ENCODE data around the gene CCDC30.

CCDC30 gene

DNA sequence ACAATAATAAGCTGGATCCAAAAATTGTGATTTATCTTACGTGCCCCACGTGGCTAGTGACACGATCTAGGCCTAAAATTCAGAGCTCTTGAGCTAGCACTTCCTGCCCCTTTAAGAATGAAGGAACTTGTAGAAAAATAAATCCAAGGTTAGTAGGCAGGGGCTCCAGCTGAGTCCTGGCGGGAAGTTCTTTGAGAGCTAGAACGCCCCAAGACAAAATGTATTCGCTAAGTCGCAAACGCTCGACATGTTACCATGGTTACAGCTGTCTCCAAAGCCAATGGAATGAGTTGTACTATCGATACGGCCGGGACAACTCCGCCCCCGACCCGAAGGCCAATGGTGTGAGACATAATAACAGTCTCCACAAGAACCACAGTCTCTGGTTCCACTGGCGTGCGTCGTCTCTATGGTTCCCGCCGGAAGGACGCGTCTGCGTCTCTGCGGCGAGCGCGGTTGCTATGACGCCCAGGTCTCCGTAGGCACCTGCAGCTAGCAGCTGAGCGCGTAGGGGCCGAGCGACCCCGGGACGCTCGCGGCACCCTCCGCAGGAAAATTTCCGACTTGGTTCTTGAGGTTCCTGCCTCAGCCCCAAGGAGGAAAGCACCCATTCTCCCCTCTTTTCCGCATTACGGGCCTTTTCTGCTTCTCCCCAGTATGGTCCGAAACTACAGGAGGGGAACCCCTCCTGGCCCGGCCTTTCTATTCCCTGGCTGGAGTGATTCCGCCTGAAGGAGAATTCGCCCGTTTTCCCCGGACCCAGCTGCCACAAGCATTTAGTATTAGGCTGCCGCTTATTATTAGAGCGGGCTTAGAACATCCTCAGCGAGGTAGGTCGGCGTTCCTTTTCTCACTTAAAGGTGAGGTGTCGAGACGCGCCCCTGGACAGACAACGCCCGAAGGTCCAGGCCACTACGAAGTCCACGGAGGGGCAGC is at the start of gene CCDC30:
Gene CCDC30, plus strand, starts transcription at position 459 of the 936 bp plus-strand sequence. CDS start 17,266 bp downstream, outside the sequence.
- DNase-seq: peak; percentile 93

DNA sequence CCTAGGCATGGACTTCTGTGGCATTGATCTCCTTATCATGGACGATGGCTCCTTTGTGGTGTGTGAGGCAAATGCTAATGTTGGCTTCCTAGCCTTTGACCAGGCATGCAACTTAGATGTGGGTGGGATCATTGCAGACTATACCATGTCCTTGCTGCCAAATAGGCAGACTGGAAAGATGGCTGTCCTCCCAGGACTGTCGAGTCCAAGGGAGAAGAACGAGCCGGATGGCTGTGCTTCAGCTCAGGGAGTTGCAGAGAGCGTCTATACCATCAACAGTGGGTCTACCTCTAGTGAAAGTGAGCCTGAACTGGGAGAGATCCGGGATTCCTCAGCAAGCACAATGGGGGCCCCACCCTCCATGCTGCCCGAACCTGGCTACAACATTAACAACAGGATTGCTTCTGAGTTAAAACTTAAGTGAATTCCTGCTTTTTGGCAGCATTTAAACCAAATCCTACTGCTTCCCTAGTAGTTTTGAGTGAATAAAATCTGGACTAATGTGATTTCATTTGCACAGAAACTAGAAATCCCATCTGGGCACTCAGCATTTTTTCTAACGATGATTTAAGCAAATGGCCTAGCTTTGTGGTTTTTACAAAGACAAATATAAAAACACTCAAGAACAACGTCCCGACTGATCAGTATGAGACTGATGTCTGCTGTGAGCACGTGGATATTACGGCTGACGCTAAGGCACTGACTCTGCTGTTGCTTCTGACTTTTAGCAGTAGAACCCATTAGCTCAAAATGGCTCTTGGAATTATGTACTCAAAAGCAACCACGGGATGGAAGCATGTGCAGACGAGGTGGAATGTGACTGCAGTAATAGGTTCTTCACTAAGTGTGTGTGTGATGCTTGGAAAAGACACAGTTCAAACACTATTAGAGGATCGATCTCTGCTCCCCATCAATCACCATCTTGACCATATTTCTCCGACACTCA is 48.3 kb upstream of the CCDC30 start:
- no peak for DNase-seq

DNA sequence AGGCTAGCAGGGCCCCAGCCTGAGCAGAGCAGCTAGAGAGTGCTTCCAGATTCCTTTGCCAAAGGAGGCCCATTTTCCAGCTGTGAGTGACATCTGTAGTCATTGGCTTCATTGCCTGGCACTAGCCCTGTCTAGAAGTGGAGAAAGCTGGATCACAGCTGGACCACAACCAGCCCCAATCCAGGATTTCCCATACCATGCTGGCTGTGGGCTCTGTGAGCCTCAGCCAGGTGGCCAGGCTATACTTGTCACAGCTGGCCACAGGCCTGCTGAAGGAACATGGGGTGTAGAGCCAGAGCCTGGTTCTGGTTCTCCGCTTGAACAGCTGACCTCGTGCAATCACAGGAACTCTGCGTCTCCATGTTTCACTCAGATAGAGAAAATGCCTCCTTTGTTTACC is 45.9 kb upstream of the CCDC30 start:
- DNase-seq: no peak

DNA sequence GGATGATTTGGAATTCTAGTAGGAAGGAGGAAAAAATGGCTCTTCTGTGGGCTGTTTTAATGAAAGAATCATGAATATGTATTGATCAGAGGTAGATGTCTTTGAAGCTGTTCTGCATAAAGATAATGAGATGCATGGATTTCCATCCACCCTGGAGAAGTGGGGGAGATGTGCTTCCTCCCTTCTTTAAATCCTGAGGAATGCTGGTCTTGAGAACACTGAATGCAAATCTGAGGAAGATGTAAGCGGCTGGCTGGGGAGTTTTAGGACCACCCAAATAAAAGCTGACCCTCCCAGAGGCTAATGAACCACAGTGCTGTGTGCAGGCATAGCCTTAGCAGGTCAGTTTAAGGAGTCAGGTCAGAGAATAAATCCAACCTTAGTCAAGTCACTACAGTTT is 44.6 kb upstream of the CCDC30 start:
- no peak for DNase-seq

DNA sequence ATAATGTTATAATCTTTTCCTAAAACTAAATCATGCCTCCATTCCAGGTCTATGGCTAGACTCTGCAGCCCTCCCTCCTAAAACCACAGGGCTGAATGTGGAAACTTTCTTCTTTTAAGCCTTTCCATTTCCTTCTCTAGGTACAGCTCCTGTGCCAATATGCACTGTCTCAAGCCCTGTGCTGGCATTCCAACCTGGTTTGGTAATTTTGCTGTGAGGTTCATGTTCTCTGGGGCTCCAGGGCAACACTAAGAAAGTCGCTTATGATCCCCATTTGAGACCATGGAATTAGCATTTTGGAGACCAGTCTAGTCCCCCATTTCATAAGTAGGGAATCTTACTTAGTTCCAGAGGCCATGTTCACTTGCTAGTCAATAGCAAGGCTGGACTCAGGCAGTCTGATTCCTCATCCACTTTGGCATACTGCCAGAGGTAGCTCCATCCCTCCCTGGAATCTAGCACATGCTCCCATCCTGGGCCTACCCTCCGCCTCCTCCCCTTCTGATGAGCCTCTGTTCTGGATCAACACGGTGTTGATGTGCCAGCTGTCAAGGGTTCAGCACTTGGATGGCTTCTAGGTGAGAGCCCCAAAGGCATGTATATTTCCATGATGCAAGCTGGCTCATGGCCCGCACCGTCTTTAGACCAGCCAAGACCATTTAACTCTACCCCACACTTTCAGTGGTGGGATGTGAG is 43.8 kb upstream of the CCDC30 start:
- DNase-seq: no peak

DNA sequence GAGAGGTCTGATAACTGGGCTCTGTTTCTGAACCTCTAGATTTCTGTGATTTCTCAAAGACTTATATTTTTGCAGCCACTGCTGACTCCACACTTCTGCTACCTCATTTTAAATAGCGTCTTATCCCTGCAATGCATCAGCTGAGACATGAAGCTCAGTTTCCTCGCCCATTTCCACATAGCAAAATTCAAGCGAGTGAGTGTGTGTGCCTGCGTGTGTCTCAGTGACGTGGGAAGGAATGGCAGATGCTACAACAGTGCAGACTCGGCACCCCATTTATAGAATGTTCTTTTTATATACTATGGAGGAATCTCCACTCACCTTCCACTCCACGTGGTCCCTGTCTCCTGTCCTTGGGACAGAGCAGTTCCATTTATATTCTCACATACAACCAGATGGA is 43.0 kb upstream of the CCDC30 start:
- DNase-seq: no peak

DNA sequence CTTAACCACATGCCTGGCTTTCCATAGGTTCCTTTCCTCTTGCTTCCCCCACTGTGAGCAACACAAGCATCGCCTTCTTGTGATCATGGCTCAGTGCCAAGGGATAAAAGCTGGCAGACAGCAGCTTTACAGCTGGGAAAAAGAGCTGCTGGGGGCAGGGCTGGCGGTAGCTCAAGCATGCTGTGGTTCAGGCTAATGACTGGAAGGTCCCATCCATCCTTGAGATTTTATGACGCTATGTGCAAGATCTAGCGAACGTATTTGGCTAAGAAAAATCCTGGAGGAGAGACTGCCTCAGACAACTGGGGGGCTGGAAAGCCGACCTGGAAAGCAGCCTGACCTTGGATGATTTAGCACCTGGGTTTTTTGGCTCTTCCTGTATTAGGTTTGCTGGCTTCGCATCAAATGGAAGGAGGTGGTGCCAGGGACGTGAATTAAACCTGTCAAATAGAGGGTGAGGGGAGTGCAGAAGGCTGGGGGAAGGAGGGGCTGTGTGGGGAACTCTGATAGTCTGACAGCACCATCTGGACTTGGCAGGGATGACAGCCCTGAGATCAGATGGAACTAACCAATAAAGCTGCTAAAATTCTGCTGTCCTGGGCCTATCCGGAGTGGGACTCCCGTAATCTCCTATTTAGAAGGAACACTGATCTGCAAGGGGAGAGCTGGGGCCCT is 42.0 kb upstream of the CCDC30 start:
- DNase-seq: no peak

DNA sequence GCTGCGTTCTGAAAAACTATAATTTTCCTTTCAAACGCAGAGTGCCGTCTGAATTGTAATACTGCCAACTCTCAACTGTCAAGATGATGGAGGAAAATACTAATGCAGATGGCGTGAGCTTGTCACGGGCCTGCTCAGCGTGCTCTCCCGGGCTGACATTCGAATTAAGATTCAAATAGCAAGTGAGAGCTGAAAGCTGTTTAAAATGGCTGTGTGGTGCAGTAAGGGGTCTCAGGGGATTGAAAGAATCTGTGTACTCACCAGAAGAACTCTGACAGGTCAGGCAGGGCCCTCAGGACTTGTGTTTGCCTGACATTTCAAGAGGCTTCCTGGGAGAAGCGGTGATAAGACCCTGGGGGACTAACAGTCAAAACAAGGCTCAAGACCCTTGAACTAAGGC is 40.3 kb upstream of the CCDC30 start:
- no peak for DNase-seq

DNA sequence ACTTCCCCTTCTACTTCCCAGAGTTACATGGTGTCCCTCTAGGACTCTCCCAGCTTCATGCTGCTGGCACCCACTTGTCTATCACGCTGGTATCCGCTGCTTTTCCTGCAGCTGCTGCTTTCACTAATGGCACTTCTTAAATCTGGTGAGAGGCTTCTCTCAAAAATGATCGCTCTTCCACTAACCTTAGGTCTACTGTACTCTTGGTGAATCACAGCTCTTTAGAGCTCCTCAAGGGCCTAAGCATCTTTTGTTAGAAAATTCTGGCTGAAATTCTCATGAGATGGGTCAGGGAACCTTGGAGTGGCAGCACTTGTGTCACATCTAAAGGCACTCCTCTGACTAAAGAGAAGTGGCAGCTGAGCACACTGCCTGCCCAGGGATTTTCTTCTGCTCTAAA is 39.4 kb upstream of the CCDC30 start:
- no peak for DNase-seq

DNA sequence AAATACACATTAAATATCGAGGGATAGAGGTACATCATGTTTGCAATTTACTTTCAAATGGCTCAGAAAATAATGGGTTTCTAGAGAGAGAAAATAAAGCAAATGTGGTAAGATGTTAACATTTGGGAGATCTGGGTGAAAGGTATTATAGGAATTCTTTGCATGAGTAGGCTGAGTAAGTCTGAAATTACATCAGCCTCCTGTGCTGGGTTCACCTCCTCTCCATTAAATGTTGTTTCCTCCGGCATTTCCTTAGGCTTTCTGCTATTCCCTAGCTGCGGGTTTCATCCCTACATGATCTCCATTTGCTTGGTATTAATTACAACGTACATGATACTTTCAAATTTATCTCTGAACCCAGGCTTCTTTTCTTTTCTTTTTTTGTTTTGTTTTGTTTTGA is 38.9 kb upstream of the CCDC30 start:
- no peak for DNase-seq

DNA sequence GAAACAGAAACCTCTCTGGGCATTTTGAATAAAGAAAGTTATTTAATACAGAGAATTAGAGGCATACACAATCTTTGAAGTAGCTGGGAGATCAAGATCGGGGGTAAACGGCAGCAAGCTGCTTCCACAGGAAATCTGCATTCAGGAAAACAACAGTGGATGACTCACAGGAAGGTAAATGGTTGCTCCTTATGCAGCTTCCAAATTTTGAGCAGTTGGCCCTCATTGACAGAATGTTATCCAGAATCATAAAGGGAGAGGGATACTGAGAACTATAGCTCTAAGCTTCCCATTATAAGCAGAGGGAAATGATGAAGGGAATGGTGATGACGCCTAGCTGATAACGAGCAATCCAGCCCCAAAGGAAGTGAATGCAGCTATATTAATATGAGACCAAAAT is 35.8 kb upstream of the CCDC30 start:
- DNase-seq: no peak

DNA sequence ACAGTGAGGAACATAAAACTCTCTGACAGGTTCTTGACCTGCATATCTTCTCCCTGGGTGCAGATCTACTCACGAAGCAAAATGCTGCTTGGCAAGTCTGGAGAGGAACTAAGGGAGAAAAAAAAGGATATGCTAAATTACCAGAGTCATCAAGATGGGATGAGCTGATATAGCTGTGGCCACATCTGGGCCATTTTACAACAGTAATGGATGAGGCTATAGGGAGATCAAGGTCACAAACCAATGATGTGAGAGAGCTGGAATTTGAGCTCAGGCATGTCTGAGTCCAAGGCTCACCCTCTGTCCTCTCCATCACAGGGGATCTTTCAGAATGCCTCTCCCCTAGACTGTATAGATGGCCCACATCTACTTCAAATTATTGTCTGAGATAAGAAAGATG is 33.5 kb upstream of the CCDC30 start:
- DNase-seq: no peak

DNA sequence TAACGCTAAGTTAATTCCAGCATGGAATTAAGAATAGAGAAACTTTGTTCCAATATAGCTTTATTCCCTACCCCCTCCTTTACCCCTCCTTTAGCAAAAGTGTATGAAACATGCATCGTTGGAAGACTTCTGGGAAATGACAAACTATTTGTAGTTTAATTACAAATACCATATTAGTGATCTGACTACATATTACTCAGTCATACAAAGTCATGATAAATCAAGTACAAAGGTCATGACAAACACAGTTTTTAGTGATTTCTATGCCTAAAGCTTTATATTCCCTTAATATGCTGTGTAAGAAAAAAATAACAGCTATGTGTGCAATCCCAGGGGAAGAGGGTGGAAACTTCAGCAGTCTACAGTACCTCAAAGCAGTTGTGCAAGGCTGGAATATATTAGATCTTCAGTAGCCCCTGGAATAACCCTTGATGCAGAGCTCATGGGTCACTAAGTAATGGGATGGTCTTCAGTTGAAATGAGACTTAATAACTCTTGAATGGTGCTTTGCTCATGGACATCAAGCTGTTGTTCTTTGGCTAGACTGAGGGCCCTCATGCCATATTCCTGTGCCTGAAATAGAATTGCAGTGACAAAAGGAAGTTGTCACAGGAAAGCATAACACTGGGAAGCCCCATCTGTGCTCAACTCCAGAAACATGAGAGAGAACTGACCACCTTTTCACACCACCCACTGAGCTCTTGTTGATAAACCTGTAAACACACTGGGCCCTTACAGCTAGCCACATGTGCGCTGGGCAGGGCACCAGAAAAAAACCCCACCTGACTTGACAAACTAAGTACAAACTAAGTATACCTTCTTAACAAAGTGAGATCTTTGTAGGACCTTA is 32.6 kb upstream of the CCDC30 start:
- no peak for DNase-seq

DNA sequence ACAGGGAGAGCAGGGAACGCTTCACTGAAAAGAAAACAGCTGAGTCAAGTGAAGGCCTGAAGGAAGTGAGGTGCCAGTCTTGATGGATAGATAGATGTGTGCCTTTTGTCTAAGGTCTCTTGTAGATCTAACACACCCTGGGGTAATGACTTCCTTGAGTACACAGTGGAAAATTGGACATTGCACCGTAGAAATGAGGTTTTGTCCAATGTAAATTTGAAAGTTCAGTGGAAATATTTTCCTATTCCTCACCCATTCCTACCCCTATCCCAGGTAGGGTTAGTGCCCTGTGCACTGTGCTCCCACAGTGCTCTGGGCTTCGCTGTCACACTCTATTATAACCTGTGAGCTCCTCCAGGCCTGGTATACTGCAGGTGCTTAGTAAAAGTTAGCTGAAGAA is 31.6 kb upstream of the CCDC30 start:
- no peak for DNase-seq

DNA sequence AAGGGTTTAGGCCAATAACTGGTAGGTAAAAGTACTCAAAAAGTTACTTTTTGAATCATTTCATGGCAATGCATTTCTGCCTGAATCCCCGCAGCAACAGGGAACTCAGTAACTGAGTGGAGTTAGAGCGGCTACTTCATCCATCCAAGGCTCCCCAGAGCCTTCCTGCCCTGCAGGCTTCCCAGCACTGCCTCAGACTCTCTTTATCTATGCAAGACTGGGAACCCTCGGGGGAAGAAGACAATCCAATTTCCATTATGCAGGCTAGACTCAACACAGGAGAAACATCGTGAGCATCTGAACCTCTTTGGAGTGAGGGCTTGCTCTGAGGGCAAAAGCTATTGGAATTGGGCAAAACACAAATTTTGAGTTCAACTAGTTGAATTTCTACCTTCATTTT is 30.4 kb upstream of the CCDC30 start:
- DNase-seq: no peak

DNA sequence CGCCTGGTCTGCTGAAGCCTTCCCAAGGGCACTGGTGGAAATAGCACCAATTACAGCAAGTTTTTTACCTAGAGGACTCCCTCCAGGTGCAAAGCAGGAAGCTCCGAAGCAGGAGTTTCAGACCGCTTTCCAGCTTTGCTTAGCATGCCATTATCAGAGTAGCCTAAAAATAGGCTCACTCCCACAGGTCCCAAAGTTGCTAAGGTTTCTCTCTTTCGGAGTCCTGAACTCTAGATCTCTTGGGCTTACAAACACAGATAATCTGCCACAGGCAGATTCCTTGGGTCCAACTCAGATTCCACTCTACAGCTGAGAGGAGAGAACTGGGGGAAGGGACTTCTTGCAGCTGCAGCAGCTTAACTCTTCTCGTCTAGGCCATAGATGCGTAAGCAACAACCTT is 29.7 kb upstream of the CCDC30 start:
- no peak for DNase-seq

DNA sequence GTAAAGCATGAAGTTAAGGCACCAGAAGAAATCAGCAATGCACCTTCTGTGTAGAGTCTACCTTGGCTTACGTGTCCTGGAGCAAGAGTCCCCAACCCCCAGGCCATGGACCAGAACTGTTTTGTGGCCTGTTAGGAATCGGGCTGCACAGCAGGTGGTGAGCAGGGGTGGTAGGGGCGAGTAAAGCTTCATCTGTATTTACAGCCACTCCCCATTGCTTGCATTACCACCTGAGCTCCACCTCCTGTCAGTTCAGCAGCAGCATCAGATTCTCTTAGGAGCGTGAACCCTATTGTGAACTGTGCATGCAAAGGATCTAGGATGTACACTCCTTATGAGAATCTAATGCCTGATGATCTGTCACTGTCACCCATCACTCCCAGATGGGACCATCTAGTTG is 28.7 kb upstream of the CCDC30 start:
- DNase-seq: no peak

DNA sequence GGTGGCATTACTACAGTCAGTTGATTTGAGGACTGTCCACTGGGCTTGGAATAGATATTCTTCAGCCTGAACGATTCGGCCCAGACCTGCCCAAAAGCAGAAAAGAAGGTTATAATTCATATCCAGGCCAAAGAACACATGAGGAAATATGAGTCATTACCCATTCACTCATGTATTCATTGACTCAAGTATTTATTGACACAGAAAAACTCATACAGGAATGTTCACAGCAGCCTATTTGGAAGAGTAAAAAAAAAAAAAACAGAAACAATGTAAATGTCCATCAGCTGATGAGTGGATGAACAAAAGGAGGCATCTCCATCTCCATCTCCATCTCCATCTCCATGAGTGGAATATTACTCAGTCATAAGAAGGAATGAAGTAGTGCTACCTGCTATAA is 23.1 kb upstream of the CCDC30 start:
- no peak for DNase-seq

DNA sequence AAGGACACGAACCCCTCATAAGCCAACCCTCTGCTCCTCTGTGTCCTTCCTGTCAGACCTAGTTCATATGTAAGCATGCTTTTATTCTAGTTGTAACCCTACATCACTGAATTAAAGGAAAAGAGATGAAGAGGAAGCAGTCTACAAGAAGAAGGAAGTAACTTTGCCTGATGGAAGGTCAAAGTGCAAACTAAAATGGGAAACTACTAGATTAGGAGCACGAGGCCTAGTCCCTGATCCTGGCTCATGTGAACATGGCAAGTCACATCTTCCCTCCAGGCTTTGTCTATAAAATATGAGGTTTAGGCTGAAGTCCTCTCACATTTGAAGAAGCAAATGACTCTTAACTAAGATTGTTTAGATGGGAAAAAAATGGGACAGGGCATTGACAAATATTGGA is 20.4 kb upstream of the CCDC30 start:
- no peak for DNase-seq

DNA sequence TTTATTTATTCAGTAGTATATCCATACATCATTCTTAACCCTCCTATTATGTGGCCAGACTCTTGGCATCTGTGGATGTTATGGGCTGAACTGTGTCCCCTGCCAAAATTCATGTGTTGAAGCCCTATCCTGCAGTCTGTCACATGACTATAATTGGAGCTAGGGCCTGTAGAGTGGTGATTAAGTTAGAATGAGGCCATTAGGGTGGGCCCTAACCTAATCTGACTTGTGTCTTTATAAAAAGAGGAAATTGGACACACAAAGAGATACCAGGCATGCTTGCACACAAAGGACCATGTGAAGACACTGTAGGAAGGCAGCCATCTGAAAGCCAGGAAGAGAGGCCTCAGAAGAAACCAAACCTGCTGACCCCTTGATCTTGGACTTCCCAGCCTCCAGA is 13.8 kb upstream of the CCDC30 start:
- no peak for DNase-seq

DNA sequence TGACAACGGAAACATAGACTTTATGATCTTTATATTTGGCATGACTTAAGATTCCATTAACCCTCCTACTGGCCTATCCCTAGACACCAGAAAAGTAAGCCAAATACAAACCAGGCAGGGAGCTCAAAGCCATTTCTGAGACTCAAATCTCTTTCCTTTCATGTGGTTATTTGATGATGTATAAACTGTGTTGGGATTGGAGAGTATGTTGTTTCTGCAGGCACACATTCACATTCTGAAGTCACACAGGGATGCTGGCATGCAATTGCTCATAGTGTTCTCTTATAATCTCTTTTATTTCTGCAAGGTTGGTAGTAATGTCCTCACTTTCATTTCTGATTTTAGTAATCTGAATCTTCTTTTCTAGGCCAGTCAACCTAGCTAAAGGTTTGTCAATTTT is 13.0 kb upstream of the CCDC30 start:
- DNase-seq: no peak

DNA sequence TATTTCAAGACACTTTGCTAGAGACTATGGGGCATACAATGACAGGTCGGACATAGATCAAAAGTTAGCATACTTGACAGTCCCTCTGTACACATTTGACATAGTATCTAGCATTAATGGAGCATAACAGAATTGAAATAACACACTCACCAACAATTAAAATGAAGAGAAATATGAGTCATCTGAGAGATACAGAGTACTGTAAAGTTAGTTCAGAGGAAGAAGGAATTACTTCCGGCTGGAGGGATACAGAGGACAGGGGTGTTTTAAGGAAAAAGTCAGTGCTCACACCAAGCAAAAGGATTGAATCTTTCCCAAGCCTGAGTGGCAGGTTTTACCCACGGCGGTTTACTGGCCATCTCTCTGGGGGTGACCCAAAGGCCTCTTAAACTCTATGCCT is 9.7 kb upstream of the CCDC30 start:
- DNase-seq: no peak

All from stimulated activated CD4-positive, alpha-beta T cell treated with anti-CD3 and anti-CD28 coated beads, Interleukin-4, amount 100 ng/mL, for 1 hour (primary cell).